Neutrophil (primary cell): ENCODE results near the gene NUP107.

Experiments used
- H3K27ac ChIP-seq: fragments of 200-600 bp; sonication (generic); 2 replicates; pipeline ENCODE4 v1.5.1; 2016; ENCODE audit warnings: mild to moderate bottlenecking, moderate library complexity
- H3K27me3 ChIP-seq: fragments of 200-600 bp; sonication (generic); 2 replicates; pipeline ENCODE4 v1.6.0; 2016; ENCODE audit warnings: mild to moderate bottlenecking
- H3K36me3 ChIP-seq: fragments of 200-600 bp; sonication (generic); 2 replicates; pipeline ENCODE4 v1.5.1; 2017
- H3K4me1 ChIP-seq, 2 experiments: fragments of 200-600 bp in 1 of 2; sonication (generic) in 1 of 2; 1 replicate in 1 of 2; 2 replicates in 1 of 2; pipeline versions ENCODE4 v1.5.1 to v1.6.1; 2013 to 2016; ENCODE audit warnings: low read depth in 1 of 2, low read length in 1 of 2, mild to moderate bottlenecking in 1 of 2, moderate library complexity in 1 of 2; ENCODE audit not compliant: control insufficient read depth in 1 of 2, insufficient read depth in 1 of 2
- H3K4me3 ChIP-seq, 2 experiments: fragments of 200-600 bp in 1 of 2; sonication (generic) in 1 of 2; 1 replicate in 1 of 2; 2 replicates in 1 of 2; pipeline ENCODE4 v1.5.1; 2013 to 2016; ENCODE audit warnings: low read depth in 1 of 2, low read length in 1 of 2, mild to moderate bottlenecking in 1 of 2, moderate library complexity in 1 of 2
- H3K9me3 ChIP-seq: fragments of 200-600 bp; sonication (generic); 2 replicates; pipeline ENCODE4 v1.5.1; 2016
- TF ChIP-seq, protein P1 (sequence below): fragments of 200-600 bp; sonication (generic); IDR thresholded peaks from 2 replicates; pipeline ENCODE4 v1.5.1; 2016; ENCODE audit warnings: antibody characterized with exemption

The NUP107 gene

DNA sequence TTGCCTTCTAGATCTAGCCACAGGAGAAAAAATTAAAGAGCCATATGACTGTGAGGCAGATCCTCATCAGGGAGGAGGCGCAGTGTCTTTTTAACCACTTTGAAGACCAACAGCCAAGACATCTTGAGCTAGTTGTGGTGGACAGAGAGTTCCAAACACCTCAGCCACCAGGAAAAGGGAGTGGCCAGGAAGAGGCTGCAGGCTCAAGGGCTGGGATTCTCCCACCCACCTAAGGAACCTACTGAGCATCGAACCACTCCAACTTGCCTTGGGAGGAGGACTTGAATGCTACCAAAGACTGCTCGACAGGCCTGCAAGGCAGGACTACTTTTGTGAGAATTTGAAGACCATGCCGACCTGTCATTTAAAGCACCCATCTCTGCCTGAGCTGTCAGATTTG is 106.7 kb downstream of the NUP107 start:
- H3K36me3 ChIP-seq: no peaks in the 10 kb centered on the region

DNA sequence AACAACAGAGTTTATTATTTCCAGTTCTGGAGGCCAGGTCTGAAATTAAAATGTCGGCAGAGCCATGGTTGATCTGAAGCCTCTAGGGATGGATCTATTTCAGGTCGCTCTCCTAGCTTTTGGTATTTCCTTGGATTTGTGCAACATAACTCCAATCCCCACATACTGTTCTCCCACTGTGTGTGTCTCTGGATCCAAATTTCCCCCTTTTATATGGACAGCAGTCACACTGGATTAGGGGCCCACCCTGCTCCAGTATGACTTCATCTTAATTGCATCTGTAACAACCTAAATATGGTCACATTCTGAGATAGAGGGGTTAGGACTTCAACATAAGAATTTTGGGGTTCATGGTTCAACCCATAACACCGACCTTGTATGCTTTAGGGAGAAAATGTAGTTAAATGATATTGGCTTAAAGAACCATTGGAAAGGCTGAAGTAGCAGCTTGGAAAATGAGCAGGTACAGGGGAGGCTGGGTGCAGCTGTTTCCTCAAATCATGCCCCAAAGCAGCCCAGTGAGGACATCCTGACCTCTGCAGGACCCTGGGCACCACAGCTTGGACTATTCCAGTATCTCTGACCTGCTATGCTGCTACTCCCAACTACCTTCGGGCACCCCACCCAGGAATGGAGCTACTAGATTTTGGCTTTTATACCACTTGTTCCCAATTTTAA is 107.3 kb downstream of the NUP107 start:
- H3K27me3 ChIP-seq: no peaks in the 10 kb centered on the region
- TF ChIP-seq, protein P1, sequence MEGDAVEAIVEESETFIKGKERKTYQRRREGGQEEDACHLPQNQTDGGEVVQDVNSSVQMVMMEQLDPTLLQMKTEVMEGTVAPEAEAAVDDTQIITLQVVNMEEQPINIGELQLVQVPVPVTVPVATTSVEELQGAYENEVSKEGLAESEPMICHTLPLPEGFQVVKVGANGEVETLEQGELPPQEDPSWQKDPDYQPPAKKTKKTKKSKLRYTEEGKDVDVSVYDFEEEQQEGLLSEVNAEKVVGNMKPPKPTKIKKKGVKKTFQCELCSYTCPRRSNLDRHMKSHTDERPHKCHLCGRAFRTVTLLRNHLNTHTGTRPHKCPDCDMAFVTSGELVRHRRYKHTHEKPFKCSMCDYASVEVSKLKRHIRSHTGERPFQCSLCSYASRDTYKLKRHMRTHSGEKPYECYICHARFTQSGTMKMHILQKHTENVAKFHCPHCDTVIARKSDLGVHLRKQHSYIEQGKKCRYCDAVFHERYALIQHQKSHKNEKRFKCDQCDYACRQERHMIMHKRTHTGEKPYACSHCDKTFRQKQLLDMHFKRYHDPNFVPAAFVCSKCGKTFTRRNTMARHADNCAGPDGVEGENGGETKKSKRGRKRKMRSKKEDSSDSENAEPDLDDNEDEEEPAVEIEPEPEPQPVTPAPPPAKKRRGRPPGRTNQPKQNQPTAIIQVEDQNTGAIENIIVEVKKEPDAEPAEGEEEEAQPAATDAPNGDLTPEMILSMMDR: no peak
- no peaks in the 10 kb centered on the region for H3K4me1 ChIP-seq
- no peaks in the 10 kb centered on the region for H3K9me3 ChIP-seq
- H3K36me3 ChIP-seq: no peaks in the 10 kb centered on the region
- H3K4me3 ChIP-seq: no peak overlapping the region
- no peak overlapping the region for H3K27ac ChIP-seq

More for the DNA sequence above, 106.7 kb downstream of the NUP107 start:
- Histone ChIP-seq H3K4me3 (no peak overlapping the region), H3K27me3 (no peaks in the 10 kb centered on the region), H3K27ac (peak overlapping the region; percentile 1), H3K4me1 (peaks cover 2 to 4% of the 10 kb centered on the region in 2 experiments), H3K9me3 (no peaks in the 10 kb centered on the region)
- TF ChIP-seq, protein P1: no peak

DNA sequence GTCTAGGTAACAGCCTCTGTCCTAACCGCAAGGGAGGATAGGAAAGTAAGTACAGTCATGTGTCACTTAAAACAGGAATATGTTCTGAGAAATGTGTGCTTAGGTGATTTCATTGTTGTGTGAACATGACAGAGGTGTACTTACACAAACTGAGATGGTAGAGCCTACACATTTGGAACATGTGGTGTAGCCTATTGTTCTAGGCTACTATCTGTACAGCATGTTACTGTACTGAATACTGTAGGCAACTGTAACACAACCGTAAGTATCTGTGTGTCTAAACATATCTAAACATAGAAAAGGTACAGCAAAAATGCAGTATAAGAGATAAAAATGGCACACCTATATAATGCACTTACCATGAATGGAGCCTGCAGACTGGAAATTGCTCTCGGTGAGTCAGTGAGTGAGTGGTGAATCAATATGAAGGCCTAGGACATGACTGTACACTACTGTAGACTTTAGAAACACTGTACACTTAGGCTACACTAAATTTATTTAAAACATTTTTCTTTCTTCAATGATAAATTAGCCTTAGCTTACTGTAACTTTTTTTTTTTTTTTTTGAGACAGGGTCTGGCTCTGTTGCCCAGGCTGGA is 108.0 kb downstream of the NUP107 start:
- no peaks in the 10 kb centered on the region for H3K4me1 ChIP-seq
- H3K27ac ChIP-seq: no peak overlapping the region
- H3K27me3 ChIP-seq: no peaks in the 10 kb centered on the region
- no peak overlapping the region for H3K4me3 ChIP-seq
- H3K9me3 ChIP-seq: no peaks in the 10 kb centered on the region
- H3K36me3 ChIP-seq: no peaks in the 10 kb centered on the region
- TF ChIP-seq, protein P1: no peak
